HG03432 (cell line): Measurements from ENCODE around the gene NEGR1.
A peak's percentile ranks its signal among the peaks of the same experiment; 100 is the strongest.

Experiments
- ATAC-seq: cut with Tn5 transposase; IDR thresholded peaks from one replicate; pipeline ENCODE4 v1.9.1; 2021; ENCODE audit warnings: mild to moderate bottlenecking, moderate library complexity; ENCODE audit not compliant: unreplicated experiment

The NEGR1 gene

DNA sequence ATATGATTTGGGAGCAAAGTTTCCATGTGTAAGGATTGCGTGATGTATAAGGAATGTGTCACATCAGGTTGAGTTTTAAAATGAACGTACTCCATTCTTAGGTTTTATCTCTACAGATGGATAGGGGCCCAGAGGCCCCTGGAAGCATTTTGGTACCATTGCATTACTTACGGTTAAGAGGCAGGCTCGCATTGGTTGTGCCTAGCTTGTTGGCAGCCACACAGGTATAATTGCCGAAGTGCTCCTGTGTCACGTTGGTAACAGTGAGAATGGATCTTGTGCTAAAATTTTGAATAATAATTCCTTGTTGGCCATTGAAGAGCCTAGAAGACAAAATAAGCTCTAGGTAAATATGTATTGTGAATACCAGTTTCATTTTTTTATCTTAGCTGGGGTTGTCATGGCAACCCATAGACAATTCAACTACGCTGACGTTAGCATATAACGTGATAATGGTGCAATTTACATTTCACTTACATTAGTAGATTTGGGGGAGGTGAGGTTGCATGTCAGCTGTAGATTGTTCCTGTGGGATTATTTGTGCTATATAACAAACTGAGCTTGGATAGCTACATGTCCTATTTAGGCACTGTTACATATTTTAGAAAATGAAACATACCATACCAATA is 689.6 kb downstream of the NEGR1 start:
- no peak for ATAC-seq

DNA sequence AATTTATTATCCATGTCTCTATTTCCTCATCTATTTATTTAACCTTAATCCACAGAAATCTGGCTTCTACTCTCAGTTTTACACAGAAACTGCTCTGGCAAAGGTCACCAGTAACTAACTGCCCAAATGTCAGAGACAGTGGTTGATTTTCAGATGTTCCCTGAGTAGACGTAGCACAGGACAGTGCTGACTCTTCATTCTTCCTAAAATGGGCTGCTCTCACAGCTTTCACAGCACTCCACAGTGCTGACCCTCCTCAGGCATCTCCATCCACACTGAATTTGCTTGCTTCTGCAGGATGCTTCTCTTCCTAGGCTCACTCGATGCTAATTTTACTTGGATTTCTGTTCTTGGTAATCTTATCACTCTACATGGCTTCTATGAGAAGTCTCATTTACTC is 693.3 kb downstream of the NEGR1 start:
- no peak for ATAC-seq

DNA sequence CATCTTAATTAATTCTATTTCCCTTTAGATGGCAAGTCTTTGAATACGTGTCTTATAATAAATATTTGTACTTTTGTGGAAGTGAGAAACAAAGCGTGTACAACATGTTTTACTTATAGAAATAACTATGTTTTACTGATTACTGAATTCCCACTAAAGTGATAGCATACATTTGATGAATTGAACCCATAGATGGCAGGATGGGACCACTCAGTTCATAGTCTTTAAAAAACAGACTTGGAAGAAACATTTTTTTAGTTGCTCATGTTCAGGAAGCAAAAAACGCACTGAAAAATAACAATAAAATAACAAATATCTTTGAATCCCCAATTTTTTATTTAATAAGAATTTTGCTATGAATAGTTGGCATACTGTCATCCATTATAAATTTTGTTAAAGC is 694.4 kb downstream of the NEGR1 start:
- ATAC-seq, result no peak

DNA sequence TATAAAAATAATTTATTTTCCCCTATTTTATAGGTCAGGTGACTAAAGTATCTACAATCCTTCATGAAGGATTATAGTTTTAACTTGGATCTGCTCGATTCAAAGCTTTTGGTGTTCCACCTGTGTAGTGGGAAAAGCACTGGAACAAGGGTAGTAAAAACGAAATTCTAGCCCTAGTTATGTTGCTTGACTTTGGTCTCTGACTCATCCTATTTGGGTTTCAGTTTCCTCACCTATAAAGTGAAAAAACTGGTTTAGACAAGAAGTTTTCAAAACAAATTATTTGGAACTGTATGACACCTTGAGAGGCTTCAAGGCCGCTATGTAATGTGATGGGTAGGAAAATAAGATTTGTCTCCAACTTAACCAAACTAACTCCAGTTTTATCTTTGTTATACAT is 696.3 kb downstream of the NEGR1 start:
- peak; percentile 65 for ATAC-seq

DNA sequence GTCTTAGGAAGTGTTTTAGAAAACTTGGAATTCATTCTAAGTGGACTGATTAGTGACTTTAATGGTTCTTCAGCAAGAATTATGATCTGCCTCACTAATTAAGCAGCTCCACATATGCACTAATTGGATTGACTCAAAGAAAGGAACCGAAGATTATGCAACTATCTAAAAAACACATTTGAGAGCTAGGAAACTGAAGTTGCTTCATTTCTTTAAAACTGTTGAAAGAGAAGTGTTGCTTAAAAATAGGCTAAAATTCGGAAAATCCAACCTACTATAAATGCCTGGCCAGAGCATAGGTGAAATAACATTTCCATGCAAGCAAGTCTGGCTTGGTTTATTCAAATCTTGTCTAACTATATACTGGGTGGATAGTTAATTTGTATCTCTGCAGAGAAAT is 698.6 kb downstream of the NEGR1 start:
- ATAC-seq, result no peak

DNA sequence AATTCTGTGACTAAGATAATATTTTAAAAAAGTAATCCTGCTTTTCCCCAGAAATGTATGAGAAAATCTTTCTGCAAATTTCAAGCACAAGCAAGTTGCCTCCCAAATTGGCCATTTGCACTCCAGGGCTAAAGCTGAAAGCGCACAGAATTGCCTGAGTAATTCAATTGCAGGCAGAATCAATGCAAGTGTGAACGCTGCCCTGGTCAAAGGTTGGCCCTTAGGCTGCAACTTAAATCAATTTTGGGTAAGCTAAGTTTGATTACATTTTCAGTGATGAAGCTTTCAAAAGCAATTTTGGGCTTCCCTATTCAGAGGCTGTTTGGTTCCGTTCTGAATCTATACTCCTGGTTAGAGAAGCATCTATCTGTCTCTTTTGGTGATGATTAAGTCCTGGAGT is 699.7 kb downstream of the NEGR1 start:
- ATAC-seq, result no peak

DNA sequence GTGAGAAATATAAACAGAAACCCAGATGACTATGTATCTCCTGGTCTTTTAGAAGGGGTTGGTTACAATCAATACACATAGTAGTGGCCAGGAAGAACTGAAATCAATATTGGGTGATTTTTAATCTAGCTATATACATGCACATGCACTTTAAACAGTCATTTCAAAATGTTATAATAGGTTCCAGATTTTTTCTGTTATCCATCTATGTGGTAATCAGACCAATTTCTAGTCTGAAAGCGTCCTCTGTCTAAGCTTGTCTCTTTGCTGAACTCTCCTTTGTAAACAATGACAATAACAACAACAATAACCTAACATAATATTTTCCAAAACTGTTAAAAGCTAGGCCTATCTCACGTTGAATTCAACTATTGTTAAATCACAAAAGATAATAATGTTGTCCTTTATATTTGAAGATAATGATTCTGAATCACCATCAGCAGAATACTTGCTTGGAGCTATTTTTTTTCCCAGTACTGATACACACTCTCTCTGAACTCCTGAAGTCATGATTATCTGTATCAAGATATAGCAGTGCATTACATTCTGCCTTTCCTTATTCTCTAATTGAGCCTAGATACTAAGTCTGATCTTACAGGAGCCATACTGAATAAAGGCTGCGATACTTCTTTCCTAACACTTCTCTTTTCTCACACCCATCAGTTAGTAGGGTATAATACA is 704.7 kb downstream of the NEGR1 start:
- ATAC-seq, result no peak

DNA sequence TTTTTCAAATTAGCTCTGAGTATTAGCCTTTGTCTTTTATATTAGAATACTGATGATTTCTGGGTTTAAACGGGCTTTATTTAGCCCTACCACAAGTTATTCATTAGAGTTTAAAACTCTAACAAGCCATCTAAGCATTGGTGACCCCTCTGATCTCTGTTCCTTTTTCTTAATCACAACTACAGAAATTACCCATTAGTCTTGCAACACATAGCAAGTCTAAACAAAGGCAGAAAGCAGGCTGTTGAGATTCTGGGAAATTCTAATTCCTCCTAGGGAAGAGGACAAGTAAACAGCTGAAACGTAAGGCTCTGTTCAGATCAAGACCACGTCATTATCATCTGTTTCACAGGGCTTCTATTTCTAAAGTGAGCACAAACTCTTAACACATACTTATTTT is 710.3 kb downstream of the NEGR1 start:
- ATAC-seq, result peak; percentile 79

DNA sequence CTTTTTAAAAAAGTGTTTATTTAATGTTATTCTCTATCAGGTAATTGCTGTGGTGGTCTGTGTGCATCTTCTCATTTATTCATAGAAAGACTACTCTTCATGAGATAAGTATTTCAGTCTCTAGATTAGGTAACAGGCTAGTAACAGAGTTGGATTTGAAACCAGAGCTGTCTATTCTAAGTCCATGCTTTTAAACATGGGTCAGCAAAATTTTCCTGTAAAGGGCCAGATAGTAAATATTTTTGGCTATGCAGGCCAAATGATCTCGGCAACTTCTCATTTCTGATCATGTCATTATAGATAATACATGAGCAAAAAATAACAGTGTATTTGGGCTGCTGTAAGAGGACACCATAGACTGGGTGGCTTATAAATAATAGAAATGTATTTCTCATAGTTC is 715.9 kb downstream of the NEGR1 start:
- no peak for ATAC-seq

DNA sequence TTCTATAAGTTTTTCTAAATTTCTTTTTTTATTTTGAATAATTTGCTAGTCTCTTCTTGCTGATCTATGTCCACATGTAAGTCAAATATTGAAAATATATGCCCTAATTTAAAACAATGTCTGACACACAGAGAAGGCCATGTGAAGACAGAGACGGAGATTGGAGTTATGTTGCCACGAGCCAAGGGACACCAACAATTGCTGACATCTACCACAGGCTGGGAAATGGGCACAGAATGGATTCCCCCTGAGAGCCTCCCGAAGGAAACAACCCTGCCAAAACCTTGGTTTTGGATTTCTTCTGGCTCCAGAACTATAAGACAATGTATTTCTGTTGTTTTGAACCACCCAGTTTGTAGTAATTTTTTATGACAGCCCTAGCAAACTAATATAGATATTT is 716.5 kb downstream of the NEGR1 start:
- ATAC-seq, result no peak

DNA sequence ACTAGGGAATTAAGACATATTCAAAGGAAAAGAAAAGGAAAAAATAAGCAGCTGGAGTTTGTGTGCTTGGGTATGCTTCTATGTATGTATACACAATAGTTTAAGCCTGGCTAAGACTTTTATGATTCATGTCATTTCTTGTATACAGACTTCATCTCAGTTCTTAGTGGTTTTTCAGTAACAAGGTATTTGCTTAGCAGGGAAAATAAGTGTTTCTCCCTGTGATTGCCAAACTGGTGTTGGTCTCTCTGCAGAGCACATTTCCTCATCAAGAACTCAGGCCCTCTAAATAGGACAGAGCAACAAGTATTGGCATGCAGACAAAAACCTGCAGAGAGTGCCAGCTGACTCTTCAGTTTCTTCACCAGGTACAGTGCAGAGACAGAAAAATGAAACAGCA is 717.1 kb downstream of the NEGR1 start:
- no peak for ATAC-seq

DNA sequence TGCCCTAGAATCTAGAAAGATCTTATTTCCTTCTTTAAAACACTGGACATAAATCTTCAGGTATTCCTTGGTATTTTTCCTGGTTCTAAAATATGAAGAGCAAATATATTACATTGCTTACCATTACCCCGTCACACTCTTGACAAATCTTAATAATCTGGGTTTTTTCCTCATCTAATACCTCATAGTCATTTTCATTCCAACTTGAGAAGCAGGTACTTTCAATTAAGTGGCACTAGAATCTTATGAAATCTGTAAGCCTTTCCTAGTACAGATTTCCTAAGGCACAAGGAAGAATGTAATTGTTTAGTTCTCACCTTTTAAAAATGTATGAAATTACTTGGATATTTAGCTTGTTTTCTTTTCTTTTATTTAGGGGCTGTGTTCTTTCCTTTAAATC is 720.0 kb downstream of the NEGR1 start:
- ATAC-seq, result no peak

DNA sequence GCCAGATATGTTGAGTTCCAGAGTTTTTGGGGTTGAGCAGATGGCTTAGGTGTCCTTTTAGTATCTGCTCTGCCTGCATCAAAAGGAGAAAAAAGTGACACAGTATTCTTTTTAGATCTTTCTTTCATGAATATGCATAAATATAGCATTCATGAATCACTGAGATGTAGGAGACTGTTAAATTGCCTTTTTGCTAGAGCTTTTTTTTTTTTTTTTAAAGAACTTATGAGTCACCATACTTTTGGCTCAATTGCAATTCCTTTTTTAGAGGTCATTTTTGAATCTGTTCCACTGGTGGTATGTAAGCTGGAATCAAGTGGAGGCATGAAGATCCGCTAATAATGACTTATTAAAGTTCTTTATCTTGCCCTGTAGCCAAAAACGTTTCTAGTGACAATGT is 720.6 kb downstream of the NEGR1 start:
- no peak for ATAC-seq

DNA sequence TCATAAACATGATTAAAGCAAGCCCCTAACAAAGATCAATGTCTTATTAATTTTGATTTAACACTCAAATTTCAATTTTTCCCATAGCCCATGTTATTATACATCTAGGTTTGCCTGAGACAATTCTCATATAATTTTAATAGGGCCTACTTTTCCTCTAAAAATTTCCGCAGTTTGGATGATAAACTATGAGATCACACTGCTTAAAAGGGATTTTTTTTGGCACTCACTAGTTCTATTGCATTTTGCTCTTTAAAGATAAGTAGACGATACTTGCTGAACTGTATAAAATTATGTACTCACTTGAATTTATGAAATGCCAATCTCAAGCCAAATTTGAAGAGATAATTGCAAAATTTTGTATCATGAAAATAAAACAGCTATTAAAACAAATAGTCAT is 721.1 kb downstream of the NEGR1 start:
- ATAC-seq, result no peak

DNA sequence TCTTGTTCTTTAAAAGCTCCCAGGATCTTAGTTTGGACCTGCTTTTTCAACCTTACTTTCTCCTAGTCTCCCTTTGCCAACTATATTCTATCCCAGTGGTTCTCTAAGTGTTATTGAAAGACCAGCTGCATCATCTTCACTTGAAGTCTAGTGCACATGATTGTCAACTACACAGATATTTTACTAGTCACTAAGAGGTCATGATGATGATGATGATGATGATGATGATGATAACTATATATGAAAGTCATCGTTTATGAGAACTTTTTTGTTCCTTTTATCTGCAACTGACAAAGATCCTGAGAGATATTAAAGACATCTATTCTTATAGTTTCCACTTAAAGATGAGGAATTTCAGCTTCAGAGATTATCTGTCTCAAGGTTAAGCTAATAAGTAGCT is 722.5 kb downstream of the NEGR1 start:
- ATAC-seq, result no peak

DNA sequence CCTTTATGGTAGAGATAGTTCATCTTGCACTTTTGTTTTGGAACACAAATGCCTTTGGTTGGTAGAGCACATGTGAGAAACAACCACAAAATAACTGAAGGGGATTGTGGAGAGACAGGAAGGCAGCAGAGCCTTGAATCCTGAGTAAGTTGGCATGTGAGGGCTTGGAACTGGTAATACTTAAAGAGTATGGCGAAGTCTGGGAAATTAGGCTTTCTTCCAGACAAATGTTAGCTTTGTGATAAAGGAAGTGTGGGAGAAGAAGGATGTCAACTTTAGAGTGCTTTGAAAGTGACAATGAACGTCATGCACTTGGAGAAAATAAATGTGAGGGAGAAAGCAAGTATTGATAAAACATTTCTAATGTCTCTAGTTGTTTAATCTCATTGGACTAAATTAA is 725.2 kb downstream of the NEGR1 start:
- ATAC-seq, result no peak

DNA sequence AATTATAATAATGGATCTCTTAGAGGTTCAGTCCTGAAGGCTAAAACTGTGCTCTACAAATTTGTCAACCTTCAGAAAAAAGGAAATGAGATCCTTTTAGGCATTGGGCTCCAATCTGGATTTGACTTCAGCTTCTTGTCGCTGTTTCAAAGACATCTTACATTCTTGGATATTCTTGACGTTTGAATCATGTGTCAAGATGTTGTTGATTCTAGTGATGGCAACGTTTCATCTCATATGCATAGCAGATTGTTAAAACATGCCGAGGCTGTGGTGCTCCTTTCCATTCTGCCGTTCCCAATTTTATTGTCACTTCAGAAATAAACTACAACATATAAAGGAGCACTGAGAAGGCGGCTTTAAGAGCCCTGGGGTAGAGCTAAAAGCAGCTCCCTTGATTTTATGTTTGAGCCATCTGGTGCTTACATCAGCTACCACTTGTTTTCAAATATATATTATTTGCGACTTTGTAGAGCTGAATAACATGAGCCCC is 733.9 kb downstream of the NEGR1 start:
- no peak for ATAC-seq

DNA sequence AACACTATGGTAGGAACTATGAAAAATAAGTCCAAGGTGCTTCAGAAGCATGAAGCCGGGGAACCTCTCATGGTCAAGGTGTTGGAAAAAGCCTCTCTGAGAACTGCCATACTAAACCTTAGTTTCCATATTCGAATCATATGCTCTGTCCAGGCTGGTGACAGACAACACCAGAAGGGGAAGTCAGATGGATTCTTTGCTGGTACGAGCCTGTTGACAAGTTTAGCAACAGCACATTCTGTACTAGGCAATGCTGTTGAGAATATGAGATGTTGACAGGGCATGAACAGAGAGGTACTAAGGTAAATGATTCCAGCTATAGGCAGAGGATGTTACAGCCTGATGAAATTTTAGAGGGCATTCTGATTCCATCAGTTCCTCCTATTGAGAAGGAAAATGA is 740.2 kb downstream of the NEGR1 start:
- no peak for ATAC-seq

DNA sequence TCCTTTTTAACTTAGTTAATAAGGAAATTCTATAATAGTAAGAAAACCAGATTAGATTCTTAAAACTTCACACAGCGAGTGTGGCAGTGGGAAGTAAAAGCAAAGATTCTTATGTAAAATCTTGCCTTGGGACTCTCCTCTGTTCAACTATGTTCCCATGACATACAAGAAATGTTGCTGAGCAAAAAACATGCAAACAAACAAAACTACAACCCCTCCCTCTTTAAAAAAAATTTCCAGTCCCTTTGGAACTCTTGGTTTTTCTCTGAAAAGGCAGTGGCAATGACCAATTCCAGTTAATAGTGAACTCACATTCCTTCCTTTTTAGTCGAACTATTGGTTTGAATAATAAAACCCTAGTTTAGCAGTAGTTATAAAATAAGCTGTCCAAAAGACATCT is 748.4 kb downstream of the NEGR1 start:
- no peak for ATAC-seq

DNA sequence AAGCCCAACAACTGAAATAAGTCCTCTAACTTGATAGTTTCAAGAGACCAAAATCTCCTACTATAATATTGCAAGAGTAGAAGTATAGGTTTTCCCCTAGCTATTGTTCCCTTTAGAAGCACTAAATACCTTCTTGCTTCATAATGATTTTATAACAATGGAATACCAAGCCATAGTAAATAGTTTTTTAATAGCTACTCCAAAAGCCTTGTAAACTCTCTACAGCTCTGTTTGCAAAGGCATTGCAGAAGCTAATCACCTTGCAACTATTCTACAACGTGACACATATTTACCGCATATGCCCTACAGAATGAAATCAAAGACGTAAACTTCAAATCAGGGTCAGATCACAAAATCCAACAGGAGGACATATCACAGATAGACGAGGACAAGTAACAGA is 750.0 kb downstream of the NEGR1 start:
- no peak for ATAC-seq

DNA sequence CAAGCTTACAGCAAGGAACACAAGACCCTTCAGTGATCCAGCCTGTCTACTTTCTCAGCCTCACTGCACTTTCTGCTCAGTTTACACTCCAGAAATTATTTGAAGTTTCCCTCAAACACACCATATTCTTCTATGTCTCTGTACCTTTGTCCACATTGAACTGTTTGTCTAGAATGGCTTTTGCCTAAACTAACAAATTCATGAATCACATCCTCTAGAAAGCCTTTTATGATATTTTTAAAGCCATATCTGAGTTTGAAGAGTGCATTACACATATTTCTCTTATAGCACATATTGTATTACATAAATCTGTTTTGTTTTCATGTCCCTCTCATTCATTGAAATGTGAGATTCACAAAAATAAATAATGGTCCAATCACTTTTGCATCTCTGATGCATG is 755.5 kb downstream of the NEGR1 start:
- ATAC-seq, result no peak

DNA sequence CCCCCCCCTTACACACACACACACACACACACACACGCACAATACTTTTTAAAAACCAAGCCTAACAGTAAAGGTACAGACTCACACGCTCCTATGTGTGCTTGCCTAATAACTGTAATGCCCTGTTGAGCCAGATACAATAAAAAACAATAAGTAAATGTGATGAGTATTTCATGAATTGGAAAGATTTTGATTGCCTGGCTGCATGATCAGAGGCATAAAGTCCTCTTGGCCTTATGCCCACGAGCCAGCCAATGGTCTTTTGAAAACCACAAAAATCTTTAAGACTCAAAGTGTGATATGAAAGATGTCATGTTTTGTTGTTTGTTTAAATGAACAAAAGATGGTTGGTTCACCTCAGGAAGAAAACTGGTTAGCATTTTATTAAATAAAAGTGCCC is 759.6 kb downstream of the NEGR1 start:
- no peak for ATAC-seq
